CD14-positive monocyte (primary cell): ENCODE measurements around the gene HNRNPUL1. TPM values are rescaled to one million over a fixed set of nuclear protein-coding genes. Genes with fewer than 3 reads are reported as not detected.

ENCODE experiments used
- DNase-seq, 3 donors: peaks; one replicate each; pipeline ENCODE4 v3.0.0-alpha.2; 2011 to 2022
- H2AFZ ChIP-seq: 2 replicates; pipeline ENCODE4 v1.6.0; 2012; ENCODE audit warnings: mild to moderate bottlenecking, low read depth, low read length, inconsistent platforms; ENCODE audit not compliant: insufficient read depth, poor library complexity, severe bottlenecking
- H3K27ac ChIP-seq, 2 donors: 1 replicate in 1 of 2; 2 replicates in 1 of 2; pipeline ENCODE4 v1.5.1; 2012 to 2013; ENCODE audit warnings: low read length in 2 of 2, control low read depth in 1 of 2, inconsistent platforms in 1 of 2, low read depth in 1 of 2, mild to moderate bottlenecking in 1 of 2
- H3K27me3 ChIP-seq, 2 donors: one replicate each; pipeline versions ENCODE4 v1.6.0 to v1.6.1; 2011 to 2013; ENCODE audit warnings: low read length in 2 of 2; ENCODE audit not compliant: control insufficient read depth in 2 of 2, insufficient read depth in 2 of 2
- H3K36me3 ChIP-seq, 2 donors: replicated peaks in 1 of 2; 1 replicate in 1 of 2; 2 replicates in 1 of 2; pipeline versions ENCODE4 v1.5.1 to v1.6.1; 2012 to 2013; ENCODE audit warnings: low read length in 2 of 2, control low read depth in 1 of 2, inconsistent platforms in 1 of 2, mild to moderate bottlenecking in 1 of 2; ENCODE audit not compliant: insufficient read depth in 2 of 2, control insufficient read depth in 1 of 2
- H3K4me1 ChIP-seq, 2 donors: 1 replicate in 1 of 2; 2 replicates in 1 of 2; pipeline versions ENCODE4 v1.5.1 to v1.6.1; 2012 to 2013; ENCODE audit warnings: low read length in 2 of 2, control low read depth in 1 of 2, inconsistent platforms in 1 of 2, mild to moderate bottlenecking in 1 of 2, moderate library complexity in 1 of 2; ENCODE audit not compliant: insufficient read depth in 2 of 2, control insufficient read depth in 1 of 2
- H3K4me2 ChIP-seq: replicated peaks from 2 replicates; pipeline ENCODE3; 2012; ENCODE audit warnings: low read length, moderate library complexity, mild to moderate bottlenecking; ENCODE audit not compliant: poor library complexity, severe bottlenecking; ENCODE audit errors: extremely low read depth
- H3K4me3 ChIP-seq, 3 experiments: fragments of 200-600 bp in 1 of 3; sonication (generic) in 1 of 3; replicated peaks in 1 of 3; 1 replicate in 2 of 3; 2 replicates in 1 of 3; pipeline ENCODE4 v1.5.1; 2011 to 2013; ENCODE audit warnings: low read length in 3 of 3, mild to moderate bottlenecking in 3 of 3, control low read depth in 2 of 3, low read depth in 2 of 3, inconsistent platforms in 1 of 3, moderate library complexity in 1 of 3
- H3K79me2 ChIP-seq: 2 replicates; pipeline ENCODE4 v1.6.0; 2012; ENCODE audit warnings: mild to moderate bottlenecking, control low read depth, inconsistent platforms, low read length, moderate library complexity; ENCODE audit not compliant: insufficient read depth
- H3K9ac ChIP-seq: 2 replicates; pipeline ENCODE4 v1.6.0; 2017; ENCODE audit warnings: low read length, mild to moderate bottlenecking; ENCODE audit not compliant: insufficient read depth, poor library complexity, severe bottlenecking
- H3K9me3 ChIP-seq, 2 donors: replicated peaks in 1 of 2; 1 replicate in 1 of 2; 2 replicates in 1 of 2; pipeline versions ENCODE4 v1.5.1 to v1.6.1; 2012 to 2013; ENCODE audit warnings: low read length in 2 of 2, control low read depth in 1 of 2; ENCODE audit not compliant: control insufficient read depth in 1 of 2, insufficient read depth in 1 of 2
- H4K20me1 ChIP-seq: 2 replicates; pipeline ENCODE4 v1.6.0; 2012; ENCODE audit warnings: mild to moderate bottlenecking, low read length, control low read depth, moderate library complexity; ENCODE audit not compliant: insufficient read depth
- H3K27ac Mint-ChIP-seq, 7 donors: one replicate each; pipeline ENCODE4 v1.8.0; 2020; ENCODE audit warnings: mild to moderate bottlenecking in 7 of 7, mixed read lengths in 7 of 7, moderate library complexity in 6 of 7, inconsistent platforms in 2 of 7
- H3K27me3 Mint-ChIP-seq, 3 donors: one replicate each; pipeline ENCODE4 v1.8.0; 2021 to 2022; ENCODE audit warnings: low read depth in 3 of 3, mild to moderate bottlenecking in 3 of 3, mixed read lengths in 3 of 3, moderate library complexity in 3 of 3, inconsistent platforms in 1 of 3
- H3K36me3 Mint-ChIP-seq, 2 donors: one replicate each; pipeline ENCODE4 v1.8.0; 2020; ENCODE audit warnings: mixed read lengths in 2 of 2, inconsistent platforms in 1 of 2, mild to moderate bottlenecking in 1 of 2
- H3K4me1 Mint-ChIP-seq: one replicate; pipeline ENCODE4 v1.8.0; 2020; ENCODE audit warnings: mild to moderate bottlenecking, mixed read lengths
- H3K4me3 Mint-ChIP-seq, 2 donors: one replicate each; pipeline ENCODE4 v1.8.0; 2020; ENCODE audit warnings: mild to moderate bottlenecking in 2 of 2, mixed read lengths in 2 of 2, moderate library complexity in 1 of 2
- H3K9me3 Mint-ChIP-seq, 7 donors: one replicate each; pipeline ENCODE4 v1.8.0; 2020 to 2022; ENCODE audit warnings: mixed read lengths in 7 of 7, mild to moderate bottlenecking in 6 of 7, moderate library complexity in 6 of 7, inconsistent platforms in 2 of 7
- WGBS: methylation state at CpG from one replicate; pipeline ENCODE4 v1.1.5; 2013; ENCODE audit warnings: missing lambda C conversion rate; ENCODE audit not compliant: insufficient coverage; 5-methylcytosine and 5-hydroxymethylcytosine counted together
- intact Hi-C, 2 donors: fragments of 100-400 bp; cut with micrococcal nuclease; formaldehyde crosslinking; loops; one replicate each; pipeline versions ENCODE4 v1.15.0 to v1.15.1; 2023
- polyA plus RNA-seq, 3 donors: library from polyadenylated mRNA; depleted of rRNA in 1 of 3; unstranded in 2 of 3; stranded (reverse) in 1 of 3; fragments of 300-500 nt in 2 of 3; fragments of >200 nt in 1 of 3; fragmentation: Illumina TruSeq in 2 of 3; gene quantifications; 1 replicate in 2 of 3; 2 replicates in 1 of 3; pipeline ENCODE4 v1.2.3, GENCODE V29; 2012 to 2021
- TF ChIP-seq, protein P1 (sequence below): fragments of 200-600 bp; IDR thresholded peaks from one replicate; pipeline ENCODE4 v1.8.0; 2022; ENCODE audit warnings: antibody characterized with exemption, mild to moderate bottlenecking

HNRNPUL1 gene
- polyA plus RNA-seq, 3 donors = 22.6 to 55.3 (median 30.3) TPM

DNA sequence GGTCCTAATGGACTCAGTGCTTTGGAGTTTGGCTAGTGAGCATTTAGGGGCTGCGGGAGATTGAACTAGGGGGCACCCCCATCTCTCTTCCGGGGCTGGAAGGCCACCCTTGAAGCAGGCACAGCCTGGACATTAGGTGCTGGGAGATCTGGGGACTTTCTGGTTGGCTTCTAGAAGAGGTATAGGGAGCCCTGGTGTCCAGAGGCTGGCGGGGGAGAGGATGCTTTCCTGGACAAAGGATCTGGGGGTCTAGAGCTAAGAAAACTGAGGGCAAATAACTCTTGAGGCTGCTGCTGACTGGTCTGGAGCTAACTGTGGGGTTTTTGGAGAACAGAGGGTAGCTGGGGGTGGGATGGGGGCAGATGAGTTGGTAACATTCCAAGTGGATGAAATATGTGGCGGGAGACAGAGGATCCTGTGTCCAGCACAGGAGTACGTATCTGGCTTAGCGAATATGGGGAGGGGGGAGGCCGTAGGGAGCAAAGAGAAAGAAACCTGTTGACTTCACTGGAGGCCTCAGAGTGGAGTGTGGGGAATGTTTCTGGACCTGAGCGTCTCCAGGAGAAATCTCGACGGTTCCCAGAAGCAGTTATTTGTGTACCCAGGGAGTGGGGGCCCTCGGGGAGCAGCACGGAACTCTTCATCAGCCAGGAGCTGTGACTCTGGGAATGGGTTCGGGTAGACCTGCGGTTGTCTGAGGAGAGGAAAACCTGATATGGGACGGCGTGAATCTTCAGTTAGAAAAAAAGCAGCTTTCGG lies 1.4 kb downstream of the HNRNPUL1 start:
- Histone ChIP-seq H2AFZ (peak overlapping the region; percentile 80), H3K4me1 (peaks cover 36 to 37% of the 10 kb centered on the region in 2 donors), H3K4me3 (peak overlapping the region; percentile 74 to 91 (median 79)), H3K4me2 (peak overlapping the region; percentile 90), H3K27ac (peak overlapping the region; percentile 77 to 95), H3K27me3 (peaks cover 0 to 5% of the 10 kb centered on the region in 2 donors), H3K36me3 (peaks cover 25 to 38% of the 10 kb centered on the region in 2 donors), H3K9me3 (no peaks in the 10 kb centered on the region), H3K9ac (peak overlapping the region; percentile 99), H3K79me2 (peaks cover 65% of the 10 kb centered on the region), H4K20me1 (peaks cover 38% of the 10 kb centered on the region)
- Mint-ChIP-seq H3K4me3 (peak overlapping the region; percentile 96 to 97), H3K27ac (peak overlapping the region; percentile 92 to 100 (median 99)), H3K36me3 (peaks cover 26 to 32% of the 10 kb centered on the region in 2 donors), H3K4me1 (peaks cover 37% of the 10 kb centered on the region), H3K27me3 (peaks cover 3 to 8% (median 4%) of the 10 kb centered on the region in 3 donors), H3K9me3 (no peaks in the 10 kb centered on the region)
- 44% methylated on average over 15 of the region's 17 CpGs for WGBS
- TF ChIP-seq, protein P1, sequence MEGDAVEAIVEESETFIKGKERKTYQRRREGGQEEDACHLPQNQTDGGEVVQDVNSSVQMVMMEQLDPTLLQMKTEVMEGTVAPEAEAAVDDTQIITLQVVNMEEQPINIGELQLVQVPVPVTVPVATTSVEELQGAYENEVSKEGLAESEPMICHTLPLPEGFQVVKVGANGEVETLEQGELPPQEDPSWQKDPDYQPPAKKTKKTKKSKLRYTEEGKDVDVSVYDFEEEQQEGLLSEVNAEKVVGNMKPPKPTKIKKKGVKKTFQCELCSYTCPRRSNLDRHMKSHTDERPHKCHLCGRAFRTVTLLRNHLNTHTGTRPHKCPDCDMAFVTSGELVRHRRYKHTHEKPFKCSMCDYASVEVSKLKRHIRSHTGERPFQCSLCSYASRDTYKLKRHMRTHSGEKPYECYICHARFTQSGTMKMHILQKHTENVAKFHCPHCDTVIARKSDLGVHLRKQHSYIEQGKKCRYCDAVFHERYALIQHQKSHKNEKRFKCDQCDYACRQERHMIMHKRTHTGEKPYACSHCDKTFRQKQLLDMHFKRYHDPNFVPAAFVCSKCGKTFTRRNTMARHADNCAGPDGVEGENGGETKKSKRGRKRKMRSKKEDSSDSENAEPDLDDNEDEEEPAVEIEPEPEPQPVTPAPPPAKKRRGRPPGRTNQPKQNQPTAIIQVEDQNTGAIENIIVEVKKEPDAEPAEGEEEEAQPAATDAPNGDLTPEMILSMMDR = no peak
- intact Hi-C loops = loop anchor here (5.0 to 10.0 kb wide), 2 partner anchors 42 to 169 kb away; partner anchors contain the start of gene DMAC2 (in 1 of the 2)
- peak in 1 of 3 donors; percentile 16 for DNase-seq

DNA sequence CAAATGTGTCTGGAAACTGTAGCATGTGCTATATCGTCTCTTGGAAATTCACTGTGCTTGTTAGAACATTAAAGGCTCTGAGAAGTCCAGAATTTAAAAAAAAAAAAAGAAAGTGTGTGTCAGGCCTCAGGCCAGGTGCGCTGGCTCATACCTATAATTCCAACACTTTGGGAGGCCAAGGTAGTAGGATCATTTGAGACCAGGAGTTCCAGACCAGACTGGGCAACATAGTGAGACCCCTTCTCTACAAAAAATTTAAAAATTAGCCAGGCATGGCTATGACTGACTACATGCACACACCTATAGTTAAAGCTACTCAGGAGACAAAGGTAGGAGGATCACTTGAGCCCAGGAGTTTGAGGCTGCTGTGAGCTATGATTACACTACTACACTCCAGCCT lies 4.9 kb downstream of the HNRNPUL1 start:
- TF ChIP-seq, protein P1 = no peak
- Mint-ChIP-seq H3K9me3 (no peaks in the 10 kb centered on the region), H3K4me1 (peaks cover 23% of the 10 kb centered on the region), H3K36me3 (peaks cover 61 to 67% of the 10 kb centered on the region in 2 donors), H3K27me3 (peaks cover 0 to 3% (median 0%) of the 10 kb centered on the region in 3 donors), H3K27ac (peak overlapping the region in 1 of 7 donors; percentile 15), H3K4me3 (no peak overlapping the region)
- intact Hi-C loops = loop anchor here (5.0 to 10.0 kb wide), 2 partner anchors 38 to 166 kb away; partner anchors contain the start of gene DMAC2 (in 1 of the 2)
- H3K27me3 ChIP-seq = no peaks in the 10 kb centered on the region
- H2AFZ ChIP-seq = no peak overlapping the region
- no peak overlapping the region for H3K4me2 ChIP-seq
- H4K20me1 ChIP-seq = peaks cover 72% of the 10 kb centered on the region
- 100% methylated on average over 1 of the region's 2 CpGs for WGBS
- no peak for DNase-seq
- H3K4me3 ChIP-seq = no peak overlapping the region
- peaks cover 20 to 21% of the 10 kb centered on the region in 2 donors for H3K4me1 ChIP-seq
- H3K27ac ChIP-seq = peak overlapping the region in 1 of 2 donors; percentile 4
- H3K9me3 ChIP-seq = no peaks in the 10 kb centered on the region
- H3K79me2 ChIP-seq = peaks cover 94% of the 10 kb centered on the region
- no peak overlapping the region for H3K9ac ChIP-seq
- peaks cover 59 to 73% of the 10 kb centered on the region in 2 donors for H3K36me3 ChIP-seq
